GM18873 (cell line): ENCODE results near the gene OR6B2.

Experiments
- ATAC-seq: cut with Tn5 transposase; IDR thresholded peaks from one replicate; pipeline ENCODE4 v1.9.1; 2021; ENCODE audit warnings: mild to moderate bottlenecking, moderate library complexity, moderate number of reproducible peaks; ENCODE audit not compliant: unreplicated experiment, low FRiP score

The OR6B2 gene

GRCh38 chr2:240042740-240043139, 12.5 kb upstream of the OR6B2 start:
- ATAC-seq: no peak

GRCh38 chr2:240041363-240041762, 11.1 kb upstream of the OR6B2 start:
- no peak for ATAC-seq

GRCh38 chr2:240037358-240037757, 7.1 kb upstream of the OR6B2 start:
- ATAC-seq: no peak

- no peak for ATAC-seq
Measured at GRCh38 chr2:240033330-240033678, 3.1 kb upstream of the OR6B2 start.

GRCh38 chr2:240032406-240033329, 2.4 kb upstream of the OR6B2 start:
- no peak for ATAC-seq

- ATAC-seq: no peak
Measured at GRCh38 chr2:240024766-240025165, 5.5 kb downstream of the OR6B2 start.

GRCh38 chr2:240023792-240024191, 6.4 kb downstream of the OR6B2 start:
- no peak for ATAC-seq

GRCh38 chr2:240021488-240022104, 8.6 kb downstream of the OR6B2 start:
- no peak for ATAC-seq

GRCh38 chr2:240018071-240018750, 12.0 kb downstream of the OR6B2 start:
- ATAC-seq: no peak

- no peak for ATAC-seq
Measured at GRCh38 chr2:240014327-240014726, 15.9 kb downstream of the OR6B2 start.

GRCh38 chr2:240013343-240013742, 16.9 kb downstream of the OR6B2 start:
- ATAC-seq: no peak

GRCh38 chr2:240002983-240003382, 27.2 kb downstream of the OR6B2 start:
- ATAC-seq: no peak

GRCh38 chr2:240000671-240001070, 29.6 kb downstream of the OR6B2 start:
- ATAC-seq: no peak

- ATAC-seq: no peak
Measured at GRCh38 chr2:239997686-239998409, 32.4 kb downstream of the OR6B2 start.

- no peak for ATAC-seq
Measured at GRCh38 chr2:239994086-239994485, 36.1 kb downstream of the OR6B2 start.

GRCh38 chr2:239993291-239993690, 36.9 kb downstream of the OR6B2 start:
- ATAC-seq: no peak

- no peak for ATAC-seq
Measured at GRCh38 chr2:239991689-239992314, 38.4 kb downstream of the OR6B2 start.

- ATAC-seq: no peak
Measured at GRCh38 chr2:239990966-239991365, 39.3 kb downstream of the OR6B2 start.

GRCh38 chr2:239985356-239985755, 44.9 kb downstream of the OR6B2 start:
- no peak for ATAC-seq
